H1 (cell line): ENCODE results near the gene EXD3. TPM values are rescaled to one million over a fixed set of nuclear protein-coding genes. Genes with fewer than 3 reads are reported as not detected.

Experiments
- CTCF ChIA-PET: fragments of 300-600 bp; sonication (Branson Sonifier 250); formaldehyde crosslinking; loops from one replicate; lab custom pipeline; 2021; ENCODE audit not compliant: partially characterized antibody; lab: Charles Lee
- POLR2A ChIA-PET: fragments of 300-600 bp; sonication (Branson Sonifier 250); formaldehyde crosslinking; loops from one replicate; lab custom pipeline; 2021; ENCODE audit warnings: inconsistent platforms; ENCODE audit not compliant: partially characterized antibody; lab: Charles Lee
- DNase-seq, 2 experiments: peaks; one replicate each; pipeline versions ENCODE4 v3.0.0 to v3.0.0-alpha.2; 2010 to 2022; ENCODE audit warnings: low spot score in 2 of 2, low read depth in 1 of 2, mixed read lengths in 1 of 2
- FAIRE-seq: peaks from 2 replicates; lab custom pipeline; 2011; peaks lifted over from hg19 to GRCh38; lab: Jason Lieb, UNC
- H2AFZ ChIP-seq: 2 replicates; pipeline ENCODE4 v1.8.1; 2012; ENCODE audit warnings: low read length, inconsistent platforms
- H2AK5ac ChIP-seq: 2 replicates; pipeline ENCODE4 v1.6.1; 2013; ENCODE audit warnings: low read depth, low read length
- H2BK120ac ChIP-seq: replicated peaks from 2 replicates; pipeline ENCODE3; 2013; ENCODE audit warnings: low read depth, low read length, inconsistent platforms
- H2BK12ac ChIP-seq: 2 replicates; pipeline ENCODE4 v1.6.1; 2013; ENCODE audit warnings: low read depth, low read length
- H2BK15ac ChIP-seq: 2 replicates; pipeline ENCODE4 v1.6.1; 2013; ENCODE audit warnings: low read length
- H2BK20ac ChIP-seq: 2 replicates; pipeline ENCODE4 v1.6.1; 2013; ENCODE audit warnings: low read length
- H2BK5ac ChIP-seq: 2 replicates; pipeline ENCODE4 v1.6.1; 2013; ENCODE audit warnings: low read depth, low read length
- H3K14ac ChIP-seq: 2 replicates; pipeline ENCODE4 v1.6.1; 2013; ENCODE audit warnings: inconsistent platforms; ENCODE audit not compliant: insufficient read length
- H3K18ac ChIP-seq: 2 replicates; pipeline ENCODE4 v1.6.1; 2013; ENCODE audit warnings: low read length; ENCODE audit errors: extremely low read depth
- H3K23ac ChIP-seq: 2 replicates; pipeline ENCODE4 v1.6.1; 2013; ENCODE audit warnings: inconsistent platforms; ENCODE audit not compliant: insufficient read length
- H3K23me2 ChIP-seq: 2 replicates; pipeline ENCODE4 v1.6.1; 2013; ENCODE audit warnings: low read depth, low read length
- H3K27ac ChIP-seq: 2 replicates; pipeline ENCODE4 v1.6.1; 2011; ENCODE audit warnings: low read depth, low read length, inconsistent platforms
- H3K27me3 ChIP-seq, 4 experiments: replicated peaks in 1 of 4; 1 replicate in 1 of 4; 2 replicates in 3 of 4; pipeline versions ENCODE4 v1.6.1 to v1.8.1; 2011 to 2013; ENCODE audit warnings: low read length in 3 of 4, mild to moderate bottlenecking in 3 of 4, inconsistent platforms in 2 of 4, mixed read lengths in 2 of 4, moderate library complexity in 1 of 4; ENCODE audit not compliant: control insufficient read depth in 3 of 4, insufficient read depth in 3 of 4; ENCODE audit errors: extremely low read depth in 1 of 4
- H3K36me3 ChIP-seq, 4 experiments: 2 replicates each; pipeline versions ENCODE4 v1.6.1 to v1.8.1; 2011 to 2013; ENCODE audit warnings: mild to moderate bottlenecking in 4 of 4, low read length in 3 of 4, moderate library complexity in 2 of 4, control low read depth in 1 of 4, inconsistent platforms in 1 of 4; ENCODE audit not compliant: insufficient read depth in 4 of 4, control insufficient read depth in 2 of 4
- H3K4ac ChIP-seq: replicated peaks from 2 replicates; pipeline ENCODE3; 2013; ENCODE audit warnings: low read length, low read depth, mixed read lengths, inconsistent platforms; ENCODE audit not compliant: insufficient read length
- H3K4me1 ChIP-seq, 4 experiments: replicated peaks in 1 of 4; 1 replicate in 1 of 4; 2 replicates in 3 of 4; pipeline versions ENCODE4 v1.6.1 to v1.8.1; 2011 to 2013; ENCODE audit warnings: low read length in 3 of 4, inconsistent platforms in 2 of 4, mixed read lengths in 1 of 4; ENCODE audit not compliant: insufficient read depth in 4 of 4, control insufficient read depth in 3 of 4
- H3K4me2 ChIP-seq, 2 experiments: 2 replicates each; pipeline versions ENCODE4 v1.6.1 to v1.8.1; 2011 to 2013; ENCODE audit warnings: low read depth in 2 of 2, low read length in 2 of 2, control low read depth in 1 of 2, inconsistent platforms in 1 of 2, mild to moderate bottlenecking in 1 of 2; ENCODE audit not compliant: insufficient read depth in 1 of 2
- H3K4me3 ChIP-seq, 4 experiments: fragments of 200-600, 300-600 bp in 1 of 4; sonication (generic), shearing (Covaris generic), sonication (Bioruptor Twin) in 1 of 4; 2 replicates each; pipeline versions ENCODE4 v1.5.1 to v1.8.1; 2011 to 2016; ENCODE audit warnings: low read length in 4 of 4, low read depth in 3 of 4, control low read depth in 2 of 4, inconsistent platforms in 2 of 4, mild to moderate bottlenecking in 2 of 4, mixed read lengths in 1 of 4, moderate library complexity in 1 of 4; ENCODE audit not compliant: insufficient read depth in 2 of 4; ENCODE audit errors: extremely low read depth in 1 of 4
- H3K56ac ChIP-seq: replicated peaks from 2 replicates; pipeline ENCODE3; 2013; ENCODE audit warnings: low read depth, mild to moderate bottlenecking, mixed read lengths, low read length, inconsistent platforms; ENCODE audit not compliant: insufficient read length
- H3K79me1 ChIP-seq: 2 replicates; pipeline ENCODE4 v1.6.1; 2013; ENCODE audit warnings: low read depth, low read length, control low read depth
- H3K79me2 ChIP-seq, 2 experiments: 2 replicates each; pipeline versions ENCODE4 v1.6.1 to v1.8.1; 2012 to 2013; ENCODE audit warnings: low read length in 2 of 2, mild to moderate bottlenecking in 2 of 2, inconsistent platforms in 1 of 2; ENCODE audit not compliant: insufficient read depth in 2 of 2, control insufficient read depth in 1 of 2
- H3K9ac ChIP-seq, 4 experiments: replicated peaks in 1 of 4; 1 replicate in 1 of 4; 2 replicates in 3 of 4; pipeline versions ENCODE4 v1.6.1 to v1.8.1; 2011 to 2013; ENCODE audit warnings: low read depth in 3 of 4, low read length in 3 of 4, control low read depth in 2 of 4, mild to moderate bottlenecking in 2 of 4, moderate library complexity in 2 of 4, inconsistent platforms in 1 of 4; ENCODE audit errors: extremely low read depth in 1 of 4
- H3K9me3 ChIP-seq, 2 experiments: 2 replicates each; pipeline versions ENCODE4 v1.6.1 to v1.8.1; 2012 to 2013; ENCODE audit warnings: mild to moderate bottlenecking in 2 of 2, moderate library complexity in 2 of 2, control low read depth in 1 of 2, inconsistent platforms in 1 of 2, low read depth in 1 of 2, low read length in 1 of 2, mixed read lengths in 1 of 2; ENCODE audit not compliant: insufficient read depth in 2 of 2
- H4K20me1 ChIP-seq, 2 experiments: replicated peaks in 1 of 2; 2 replicates each; pipeline versions ENCODE3 to v1.8.1; 2011 to 2013; ENCODE audit warnings: inconsistent platforms in 2 of 2, low read length in 2 of 2, mild to moderate bottlenecking in 1 of 2; ENCODE audit not compliant: insufficient read depth in 2 of 2, control insufficient read depth in 1 of 2
- H4K5ac ChIP-seq: 2 replicates; pipeline ENCODE4 v1.6.1; 2013; ENCODE audit warnings: low read length, low read depth, mixed read lengths, inconsistent platforms; ENCODE audit not compliant: insufficient read length
- H4K8ac ChIP-seq: 2 replicates; pipeline ENCODE4 v1.8.0; 2013; ENCODE audit warnings: mild to moderate bottlenecking, moderate library complexity, low read length, inconsistent platforms; ENCODE audit not compliant: insufficient read depth; ENCODE audit errors: extremely low read depth
- H4K91ac ChIP-seq: replicated peaks from 2 replicates; pipeline ENCODE3; 2013; ENCODE audit warnings: low read length, mixed read lengths, inconsistent platforms; ENCODE audit not compliant: insufficient read length
- CBX8 ChIP-seq: fragments of 300-800, 300-1000 bp; sonication (generic); IDR thresholded peaks from 2 replicates; pipeline ENCODE4 v1.7.1; 2016; ENCODE audit warnings: low read depth, low read length, borderline replicate concordance
- CREB1 ChIP-seq: IDR thresholded peaks from 2 replicates; pipeline ENCODE4 v1.6.1; 2012; ENCODE audit warnings: inconsistent platforms
- EZH2 ChIP-seq: fragments of 200-600 bp; sonication (generic); IDR thresholded peaks from 2 replicates; pipeline ENCODE4 v1.7.1; 2012; ENCODE audit warnings: low read depth, mild to moderate bottlenecking, moderate library complexity, low read length, inconsistent platforms; ENCODE audit not compliant: severe bottlenecking
- JUND ChIP-seq: IDR thresholded peaks from 2 replicates; pipeline ENCODE4 v1.6.1; 2011; ENCODE audit warnings: mild to moderate bottlenecking, improper control_type of control experiment, low read length
- KDM1A ChIP-seq: fragments of 200-600, 300-600 bp; sonication (generic); IDR thresholded peaks from 2 replicates; pipeline ENCODE4 v1.7.1; 2016; ENCODE audit warnings: mild to moderate bottlenecking, low read length, borderline replicate concordance
- RFX5 ChIP-seq: IDR thresholded peaks from 2 replicates; pipeline ENCODE4 v1.6.1; 2011; ENCODE audit warnings: low read depth, low read length, improper control_type of control experiment, borderline replicate concordance
- RXRA ChIP-seq: IDR thresholded peaks from 2 replicates; pipeline ENCODE4 v1.6.1; 2011; ENCODE audit warnings: low read depth, mild to moderate bottlenecking, low read length, moderate library complexity; ENCODE audit not compliant: insufficient read depth
- SIN3A ChIP-seq, 2 experiments: IDR thresholded peaks in 1 of 2; conservative IDR thresholded peaks in 1 of 2; 2 replicates each; pipeline ENCODE4 v1.6.1; 2011 to 2012; ENCODE audit warnings: low read length in 2 of 2, improper control_type of control experiment in 1 of 2, low read depth in 1 of 2, mild to moderate bottlenecking in 1 of 2
- SIX5 ChIP-seq: IDR thresholded peaks from 2 replicates; pipeline ENCODE4 v1.6.1; 2011; ENCODE audit warnings: mild to moderate bottlenecking, low read depth, low read length
- SP1 ChIP-seq: IDR thresholded peaks from 2 replicates; pipeline ENCODE4 v1.6.1; 2011; ENCODE audit warnings: low read depth, low read length
- SP4 ChIP-seq: IDR thresholded peaks from 2 replicates; pipeline ENCODE4 v1.6.1; 2012; ENCODE audit warnings: low read length, inconsistent platforms
- SUZ12 ChIP-seq: fragments of 200-600 bp; sonication (generic); IDR thresholded peaks from 2 replicates; pipeline ENCODE4 v1.6.1; 2012; ENCODE audit warnings: mild to moderate bottlenecking, inconsistent platforms, low read length, moderate library complexity, mixed read lengths
- TCF12 ChIP-seq: IDR thresholded peaks from 2 replicates; pipeline ENCODE4 v1.6.1; 2011; ENCODE audit warnings: low read depth, mild to moderate bottlenecking, low read length
- WGBS, 2 experiments: shearing (Covaris generic) in 1 of 2; methylation state at CpG; one replicate each; pipeline versions ENCODE4 v1.1.6 to v1.1.7; 2013 to 2015; ENCODE audit warnings: low lambda C conversion rate in 2 of 2, mixed read lengths in 2 of 2, inconsistent platforms in 1 of 2, low coverage in 1 of 2, missing lambda C conversion rate in 1 of 2; ENCODE audit not compliant: insufficient replicate concordance in 2 of 2, insufficient coverage in 1 of 2, insufficient read length in 1 of 2; ENCODE audit errors: extremely low coverage in 1 of 2, missing lambda C conversion rate in 1 of 2; 5-methylcytosine and 5-hydroxymethylcytosine counted together
- polyA plus RNA-seq, 7 experiments: library from polyadenylated mRNA; depleted of rRNA in 3 of 7; stranded (reverse) in 5 of 7; unstranded in 2 of 7; fragments of >200 nt in 5 of 7; fragments of 200-250 nt in 2 of 7; gene quantifications; 1 replicate in 5 of 7; 2 replicates in 1 of 7; 4 replicates in 1 of 7; pipeline versions ENCODE4 v1.2.1 to v1.2.3, GENCODE V29; 2011 to 2013; ENCODE audit warnings: missing spikeins in 2 of 7, mixed read lengths in 2 of 7
- total RNA-seq: library from RNA; stranded (reverse); fragmentation: NEBNext Ultra II Directional; extraction: Animal tissue kit (Norgen Biotek cat#: 25700); gene quantifications from 2 replicates; pipeline ENCODE4 v1.2.1, GENCODE V29; 2021

Gene EXD3
- total and polyA plus RNA-seq, 2 of the 8 experiments (the other 6 are each of a cell fraction or from before 2014, with no cell fraction given) = 7.2 to 9.4 TPM

- no peak overlapping the region for H3K4me3 ChIP-seq
- H3K9ac ChIP-seq = no peak overlapping the region
- no peak overlapping the region for H2BK12ac ChIP-seq
- no peak for FAIRE-seq
- H2BK15ac ChIP-seq = no peak overlapping the region
- no peak overlapping the region for H2BK120ac ChIP-seq
- H3K79me1 ChIP-seq = no peaks in the 10 kb centered on the region
- DNase-seq = no peak
- H3K36me3 ChIP-seq = no peaks in the 10 kb centered on the region
- 93% methylated on average over 22 of the region's 24 CpGs; no CpG with 5 or more reads in 1 of the 2 experiments for WGBS, 2 experiments
- no peak overlapping the region for H2AK5ac ChIP-seq
- H3K9me3 ChIP-seq = no peaks in the 10 kb centered on the region
- no peak overlapping the region for H2BK5ac ChIP-seq
- ChIA-PET CTCF (interaction anchor here (1.0 to 2.0 kb wide), 5 partner anchors 8 to 150 kb away, joined by 3 to 8 read pairs (median 3); partner anchors contain the start of genes EXD3 and NRARP), POLR2A (interaction anchor here (0.6 to 1.6 kb wide), 3 partner anchors 9 to 462 kb away, joined by 3 to 5 read pairs (median 3); partner anchors contain the start of genes EXD3 and NOXA1)
- no peaks in the 10 kb centered on the region; the same call in 1 of the 2 replicates for H3K23me2 ChIP-seq
- no peak overlapping the region for H3K23ac ChIP-seq
- H3K4me2 ChIP-seq = no peak overlapping the region
- H4K20me1 ChIP-seq = no peaks in the 10 kb centered on the region
- no peak overlapping the region for H3K27ac ChIP-seq
- no peak overlapping the region for H2AFZ ChIP-seq
- H3K79me2 ChIP-seq = no peaks in the 10 kb centered on the region
- no peak overlapping the region for H4K5ac ChIP-seq
- H3K4me1 ChIP-seq = peaks cover 0 to 2% (median 0%) of the 10 kb centered on the region in 4 experiments; a peak in 1 of 7 replicates
- H4K8ac ChIP-seq = no peak overlapping the region
- H3K4ac ChIP-seq = no peak overlapping the region
- no peak overlapping the region for H2BK20ac ChIP-seq
- no peak overlapping the region for H3K14ac ChIP-seq
- H3K27me3 ChIP-seq = no peaks in the 10 kb centered on the region
- H4K91ac ChIP-seq = no peak overlapping the region
- H3K56ac ChIP-seq = no peak overlapping the region
- no peak overlapping the region for H3K18ac ChIP-seq
- TF ChIP-seq SP1 (no peak), SIN3A (conservative IDR thresholded peaks at IDR 0.05 in 1 of 2, IDR thresholded peaks at IDR 0.05 in 1 of 2; ENCODE audit: low read depth in 1 of 2, low read length in 2 of 2) (no peak), KDM1A (no peak), SUZ12 (no peak), CREB1 (no peak), SP4 (no peak), TCF12 (no peak), SIX5 (no peak), CBX8 (no peak), RXRA (no peak), EZH2 (no peak), RFX5 (no peak), JUND (no peak)
These were observed 14.0 kb upstream of the EXD3 start for GRCh38 chr9:137436761-137437600.
